Left forelimb (tissue), 1 donor: ENCODE results near the gene NUDT17.
"Not testable (repeated sequence)": the region's sequence is repeated elsewhere in the genome, so short reads cannot be mapped to it uniquely, and the experiment has no call there.

Source experiments
- DNase-seq: peaks from one replicate; pipeline ENCODE4 v3.0.0-alpha.2; 2018; ENCODE audit warnings: low spot score

The NUDT17 gene

GRCh38 chr1:145845514-145846161 is at the start of gene NUDT17:
NUDT17 (plus strand) TSS chr1:145845630; CDS start chr1:145845641, 11 bp downstream.
- DNase-seq, result peak; percentile 88

DNA sequence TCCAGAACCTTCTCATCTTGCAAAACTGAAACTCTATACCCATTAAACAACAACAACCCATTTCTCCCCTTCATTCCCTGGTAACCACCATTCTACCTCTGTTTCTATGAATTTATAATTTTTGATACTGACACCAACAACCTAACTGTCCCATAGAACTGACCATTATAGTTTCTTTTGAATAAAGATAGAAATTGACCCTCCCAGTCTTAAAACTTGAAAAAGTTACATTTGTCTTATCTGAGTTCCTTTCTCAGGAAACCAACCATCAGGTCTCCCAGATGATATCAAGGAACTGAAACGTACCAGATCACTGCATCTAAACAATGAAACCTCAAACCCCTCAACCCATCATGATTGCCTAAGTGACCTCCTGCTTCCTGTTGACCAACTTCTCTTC is 48.7 kb upstream of the NUDT17 start:
- DNase-seq, result no peak

GRCh38 chr1:145799806-145800205 is 45.6 kb upstream of the NUDT17 start:
- no peak for DNase-seq

GRCh38 chr1:145804235-145805045 is 41.0 kb upstream of the NUDT17 start:
- DNase-seq, result no peak

DNA sequence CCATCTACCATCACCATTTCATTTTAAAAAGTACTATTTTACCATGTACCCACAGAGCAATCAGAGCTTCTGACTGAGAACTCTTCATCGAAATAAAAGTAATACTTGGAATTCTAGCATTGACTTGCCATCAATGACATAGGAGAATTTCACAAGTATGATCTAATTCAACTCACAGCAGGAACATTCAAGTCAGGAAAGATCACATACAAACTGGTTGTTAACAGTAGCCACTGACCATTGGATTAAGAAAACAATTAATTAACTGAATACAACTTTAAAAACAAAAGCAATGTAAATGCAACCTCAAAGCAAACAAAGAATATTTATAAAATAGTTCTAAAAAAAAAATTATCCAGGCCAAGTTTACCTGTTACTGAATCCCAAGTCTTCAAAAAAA is 40.4 kb upstream of the NUDT17 start:
- DNase-seq, result no peak

- DNase-seq, result no peak
Measured at GRCh38 chr1:145806408-145806807, 39.0 kb upstream of the NUDT17 start.

DNA sequence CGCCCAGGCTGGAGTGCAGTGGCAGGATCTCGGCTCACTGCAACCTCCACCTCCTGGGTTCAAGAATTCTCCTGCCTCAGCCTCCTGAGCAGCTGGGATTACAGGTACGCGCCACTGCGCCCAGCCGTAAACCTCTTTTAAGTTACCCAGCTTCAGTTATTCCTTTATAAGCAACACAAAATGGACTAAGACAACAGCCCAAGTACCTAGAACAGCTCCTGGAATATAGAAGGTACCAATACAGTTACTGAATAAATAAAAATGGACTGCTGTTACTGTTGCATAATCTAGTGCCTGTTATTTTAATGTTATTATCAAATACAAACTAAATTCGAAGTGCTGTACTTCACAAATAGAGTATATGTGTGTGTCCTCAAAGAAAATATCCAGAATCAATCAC is 38.6 kb upstream of the NUDT17 start:
- no peak for DNase-seq

DNA sequence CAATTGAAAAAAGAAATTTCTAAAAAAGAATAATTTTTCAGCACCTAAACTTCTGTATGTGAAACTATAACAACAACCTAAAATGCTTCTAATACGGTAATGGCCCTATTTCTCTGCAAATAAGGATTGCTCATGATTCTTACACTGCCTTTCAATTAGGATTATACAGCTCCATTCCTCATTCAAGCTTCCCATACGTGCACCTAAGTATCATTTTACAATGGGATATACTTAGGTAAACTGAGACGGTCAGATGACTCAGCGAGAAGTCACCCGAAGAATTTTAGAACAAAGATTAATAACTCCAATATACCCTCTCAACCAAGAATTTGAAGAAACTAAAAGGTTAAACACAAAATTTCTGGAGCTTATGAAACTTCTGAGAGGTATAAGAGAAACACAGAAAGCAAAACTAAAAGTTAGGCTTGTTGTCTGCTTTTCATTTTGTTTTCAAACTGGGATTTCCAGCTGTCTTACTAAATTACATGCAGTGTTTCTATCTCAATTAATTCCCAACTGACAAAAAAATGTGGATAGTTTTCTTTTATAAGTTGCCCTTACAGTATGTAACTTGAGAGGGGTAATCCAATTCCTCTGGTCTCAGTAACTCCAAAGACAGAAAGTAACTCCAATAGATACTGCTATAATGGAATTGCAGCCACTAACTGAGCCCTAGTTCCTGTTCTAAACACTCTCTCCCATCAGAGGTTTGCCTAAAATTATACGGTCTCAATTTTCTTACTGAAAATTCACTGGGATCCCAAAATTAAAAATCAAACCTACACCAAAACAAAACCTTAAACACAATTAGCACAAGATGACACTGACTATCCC is 32.2 kb upstream of the NUDT17 start:
- DNase-seq, result not testable (repeated sequence)

DNA sequence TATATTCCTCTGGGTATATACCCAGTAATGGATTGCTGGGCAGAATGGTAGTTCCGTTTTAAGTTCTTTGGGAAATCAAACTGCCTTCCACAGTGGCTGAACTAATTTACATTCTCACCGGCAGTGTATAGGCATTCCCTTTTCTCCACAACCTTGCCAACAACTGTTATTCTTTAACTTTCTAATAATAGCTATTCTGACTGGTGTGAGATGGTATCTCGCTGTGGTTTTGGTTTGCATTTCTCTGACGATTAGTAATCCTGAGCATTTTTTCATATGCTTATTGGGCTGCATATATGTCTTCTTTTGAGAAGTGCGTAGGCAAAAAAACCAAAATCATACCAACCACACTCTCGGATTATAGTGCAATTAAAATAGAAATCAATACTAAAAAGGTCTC is 27.3 kb upstream of the NUDT17 start:
- not testable (repeated sequence) for DNase-seq

- not testable (repeated sequence) for DNase-seq
Measured at GRCh38 chr1:145822779-145823331, 22.6 kb upstream of the NUDT17 start.

- peak; percentile 91 for DNase-seq
Measured at GRCh38 chr1:145823565-145824498, 21.6 kb upstream of the NUDT17 start, which contains the start of the genes POLR3C and RNF115. POLR3C (plus strand) TSS chr1:145824200; CDS start chr1:145825777, 1,577 bp downstream. RNF115 (minus strand) TSS chr1:145824095; CDS start chr1:145823873, 222 bp downstream.

GRCh38 chr1:145824499-145824842 is 21.0 kb upstream of the NUDT17 start:
- DNase-seq, result no peak

DNA sequence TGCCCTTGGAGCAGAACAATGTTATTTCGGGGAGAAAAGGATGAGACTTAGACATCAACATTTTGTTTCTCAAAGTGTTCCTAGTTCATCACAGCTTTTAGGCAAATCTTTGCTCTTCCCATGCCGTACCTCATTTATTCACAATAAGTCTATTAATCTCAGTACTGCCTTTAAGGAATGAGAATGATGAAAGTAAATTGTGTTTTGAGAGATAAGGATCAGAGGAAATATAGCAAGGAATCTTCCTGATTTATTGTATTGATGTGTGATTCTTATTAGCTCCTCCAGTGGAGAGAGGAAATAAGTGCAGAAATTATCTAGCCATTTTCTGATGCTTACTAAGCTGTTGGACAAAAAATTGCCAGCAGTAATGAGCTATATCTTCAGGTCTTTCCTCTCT is 19.4 kb upstream of the NUDT17 start:
- no peak for DNase-seq

- DNase-seq, result no peak
Measured at GRCh38 chr1:145827966-145828365, 17.5 kb upstream of the NUDT17 start.

DNA sequence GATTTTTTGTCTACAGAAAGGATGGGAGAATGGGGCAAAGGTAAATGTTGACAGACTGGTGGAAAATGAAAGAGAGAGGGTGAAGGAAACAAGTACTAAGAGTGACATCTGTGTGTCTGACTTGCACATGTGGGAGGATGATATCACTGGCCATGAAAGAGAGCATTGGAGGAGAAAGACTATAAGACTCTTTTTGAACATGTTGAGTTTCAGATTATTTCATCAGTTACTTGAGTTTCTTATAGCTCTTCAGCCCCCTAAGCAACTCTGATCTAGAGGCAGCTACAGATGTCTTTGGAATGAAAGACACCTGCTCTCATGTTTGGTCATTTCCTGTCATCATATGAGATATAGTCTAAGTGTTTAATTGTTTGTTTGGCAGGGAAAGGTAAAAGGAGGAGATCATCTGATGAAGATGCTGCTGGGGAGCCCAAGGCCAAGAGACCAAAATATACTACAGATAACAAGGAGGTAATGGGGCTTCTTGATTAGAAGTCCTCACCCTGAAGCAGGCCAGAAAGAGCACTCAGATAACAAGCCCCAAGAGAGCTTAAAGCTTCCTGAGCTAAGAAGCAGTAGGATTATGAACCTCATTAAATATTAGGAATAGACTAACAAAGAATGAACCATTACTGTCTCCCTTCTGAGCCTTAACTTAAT is 16.9 kb upstream of the NUDT17 start:
- no peak for DNase-seq

- not testable (repeated sequence) for DNase-seq
Measured at GRCh38 chr1:145830810-145831209, 14.6 kb upstream of the NUDT17 start.

DNA sequence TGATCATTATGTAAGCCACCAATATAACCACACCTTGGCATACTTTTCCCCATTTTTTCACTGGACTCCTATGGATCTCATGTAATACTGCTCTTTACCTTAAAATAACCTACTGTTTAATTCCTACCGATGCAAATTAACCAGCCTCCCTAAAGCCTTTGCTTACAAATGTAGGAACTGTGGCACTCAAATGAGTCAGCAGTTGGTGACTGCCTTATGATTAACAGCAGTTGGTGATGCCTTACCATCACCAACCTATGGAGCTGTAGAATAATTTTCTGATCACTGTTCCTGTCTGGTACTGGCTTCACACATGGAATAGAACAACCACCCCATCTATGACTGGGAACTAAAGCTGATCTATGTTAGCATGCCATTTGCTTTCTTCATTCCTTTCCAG is 7.8 kb upstream of the NUDT17 start:
- no peak for DNase-seq

DNA sequence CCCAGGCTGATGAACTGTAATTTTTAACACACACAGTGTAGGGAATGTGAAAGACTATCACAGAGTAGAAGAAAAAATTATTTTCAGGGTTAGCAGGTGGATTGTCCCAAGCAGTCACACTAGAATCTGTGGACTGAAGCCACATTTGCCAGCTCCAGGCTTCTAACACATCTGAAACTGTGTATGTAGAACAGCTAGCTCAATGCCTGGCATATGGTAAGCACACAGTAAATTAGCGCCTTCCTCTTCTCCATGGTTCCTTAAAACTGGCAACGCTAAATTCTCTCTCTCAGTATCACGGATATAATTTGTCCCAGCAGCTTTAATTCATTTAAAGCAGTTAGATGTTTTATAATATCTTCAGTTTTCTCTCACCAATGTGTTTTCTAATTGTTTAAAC is 2.4 kb upstream of the NUDT17 start:
- DNase-seq, result no peak

DNA sequence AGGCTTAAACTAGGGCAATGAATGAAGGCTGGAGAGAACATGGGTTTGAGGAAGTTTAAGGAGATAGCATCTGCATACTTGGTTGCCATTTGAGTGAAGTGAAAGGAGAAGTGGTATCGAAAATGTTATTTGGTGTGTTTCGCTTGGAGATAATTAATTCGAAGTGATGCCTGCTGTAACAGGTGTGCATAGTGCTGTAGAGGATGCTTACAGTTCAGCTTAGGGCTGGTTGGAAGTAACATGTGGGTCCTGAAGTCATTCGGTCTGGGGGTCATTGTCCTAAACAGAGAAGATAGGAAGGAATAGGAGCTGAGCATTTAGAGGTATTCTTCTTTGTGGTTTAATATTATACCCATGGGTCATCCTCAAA is 301 bp upstream of the NUDT17 start:
- no peak for DNase-seq

DNA sequence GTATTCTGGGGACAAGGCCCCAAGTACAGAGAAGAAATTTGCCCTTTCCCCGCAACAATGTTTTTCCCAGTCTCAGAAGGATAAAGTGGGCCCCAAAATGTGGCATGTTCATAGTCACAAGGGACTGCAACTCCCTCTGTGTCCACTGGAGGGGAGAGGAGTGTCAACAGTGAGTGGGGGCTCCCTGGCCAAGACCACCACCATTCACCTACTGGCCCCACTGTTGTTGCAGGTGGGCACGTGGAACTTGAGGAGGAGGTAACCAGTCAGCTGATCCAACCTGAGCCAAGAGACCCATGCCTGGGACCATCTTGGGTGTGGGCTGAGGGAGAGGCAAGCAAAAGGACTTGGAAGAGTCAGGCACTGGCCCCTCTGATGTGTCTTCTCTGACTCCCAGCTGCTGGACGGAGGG is 777 bp downstream of the NUDT17 start:
- peak; percentile 73 for DNase-seq

DNA sequence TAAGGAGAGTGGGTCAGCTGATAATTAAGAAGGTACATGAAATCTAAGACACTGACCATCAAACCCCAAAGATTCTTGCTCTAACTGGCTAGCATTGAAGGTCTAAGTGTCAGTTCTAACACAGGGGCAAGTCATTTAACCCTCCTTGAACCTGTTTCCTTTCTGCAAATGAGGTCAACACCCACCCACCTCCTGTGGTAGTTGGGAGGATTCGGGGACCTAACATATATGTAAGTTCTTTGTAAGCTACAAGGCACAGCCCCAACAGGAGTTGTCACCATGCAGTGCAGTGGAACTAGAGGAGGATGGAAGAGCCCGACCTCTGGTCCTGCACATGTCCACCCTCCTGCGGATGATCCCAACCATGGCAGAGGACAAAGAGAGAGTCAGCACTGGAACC is 2.4 kb downstream of the NUDT17 start:
- DNase-seq, result no peak
